ENCODE data around the gene SH3BGRL3.

GRCh38 chr1:26278724-26279455, 996 bp upstream of the SH3BGRL3 start:
- no peak for TF ChIP-seq CTCF (IDR thresholded peaks at IDR 0.05)
- TF ChIP-seq POLR2A (IDR thresholded peaks at IDR 0.05), result no peak
